ENCODE measurements around the gene SCRN1. TPM values are rescaled to one million over a fixed set of nuclear protein-coding genes. Genes with fewer than 3 reads are reported as not detected.

Gene SCRN1
- total RNA-seq, 1 donor from 2014 or later: 61.9 TPM

GRCh38 chr7:29935111-29935510, 54.5 kb downstream of the SCRN1 start:
- H3K4me3 ChIP-seq (ENCODE audit: low read depth, low read length): no peak overlapping the region
- TF ChIP-seq CTCF (conservative IDR thresholded peaks at IDR 0.05; ENCODE audit: low read depth, low read length): no peak
- DNase-seq (ENCODE audit: low read depth): no peak

GRCh38 chr7:29929018-29929807, 60.4 kb downstream of the SCRN1 start:
- no peak for TF ChIP-seq CTCF (conservative IDR thresholded peaks at IDR 0.05; ENCODE audit: low read depth, low read length)
- H3K4me3 ChIP-seq (ENCODE audit: low read depth, low read length): no peak overlapping the region
- DNase-seq (ENCODE audit: low read depth): no peak

DNA sequence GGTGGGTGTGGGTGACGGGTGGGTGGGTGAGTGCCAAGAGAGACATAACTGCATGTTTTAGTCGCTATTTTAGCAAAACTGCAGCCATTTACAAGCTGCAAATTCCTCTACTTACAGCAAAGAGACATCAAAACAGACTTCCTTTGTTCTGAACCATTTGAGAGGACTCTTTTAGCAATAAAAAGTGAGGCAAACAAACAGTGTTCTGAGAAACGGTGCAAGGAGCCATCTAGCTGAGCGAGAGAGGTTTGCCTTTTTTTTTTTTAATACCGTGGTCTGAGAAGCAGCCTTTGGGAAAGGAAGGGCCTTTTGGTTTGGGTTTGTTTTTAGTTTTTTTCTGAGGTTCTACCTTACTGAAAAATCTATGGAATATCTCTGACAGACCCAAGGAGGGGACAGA, 62.9 kb downstream of the SCRN1 start:
- no peak for TF ChIP-seq CTCF (conservative IDR thresholded peaks at IDR 0.05; ENCODE audit: low read depth, low read length)
- no peak for DNase-seq (ENCODE audit: low read depth)
- H3K4me3 ChIP-seq (ENCODE audit: low read depth, low read length): no peak overlapping the region

GRCh38 chr7:29926216-29926615, 63.4 kb downstream of the SCRN1 start:
- DNase-seq (ENCODE audit: low read depth): no peak
- TF ChIP-seq CTCF (conservative IDR thresholded peaks at IDR 0.05; ENCODE audit: low read depth, low read length): no peak
- no peak overlapping the region for H3K4me3 ChIP-seq (ENCODE audit: low read depth, low read length)

GRCh38 chr7:29924684-29925083, 64.9 kb downstream of the SCRN1 start:
- H3K4me3 ChIP-seq (ENCODE audit: low read depth, low read length): no peak overlapping the region

DNA sequence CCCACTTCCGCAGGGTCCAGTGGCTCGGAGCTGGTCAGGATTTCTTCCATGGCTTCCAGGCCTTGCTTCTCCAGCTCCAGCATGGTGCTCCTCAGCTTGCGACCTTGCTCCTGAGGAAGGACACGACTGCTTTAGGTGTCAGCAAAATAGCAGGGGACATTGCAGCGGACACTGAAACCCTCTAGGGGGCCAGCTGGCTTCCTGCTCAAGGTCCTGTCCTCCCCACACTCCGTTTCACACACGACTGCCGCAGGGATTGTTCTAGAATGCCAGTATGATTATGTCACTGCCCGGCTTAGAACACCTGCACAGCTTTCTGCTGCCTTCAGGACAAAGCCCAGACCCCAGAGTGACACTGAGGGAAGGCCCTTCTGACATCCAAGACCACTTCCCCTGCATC, 65.6 kb downstream of the SCRN1 start:
- no peak for TF ChIP-seq CTCF (conservative IDR thresholded peaks at IDR 0.05; ENCODE audit: low read depth, low read length)
- no peak for DNase-seq (ENCODE audit: low read depth)
- no peak overlapping the region for H3K4me3 ChIP-seq (ENCODE audit: low read depth, low read length)

More at GRCh38 chr7:29924684-29925083, 64.9 kb downstream of the SCRN1 start:
- no peak for DNase-seq (ENCODE audit: low read depth)
- no peak for TF ChIP-seq CTCF (conservative IDR thresholded peaks at IDR 0.05; ENCODE audit: low read depth, low read length)

Measured in epithelial cell of proximal tubule (primary cell).